ENCODE results near the gene UGT1A8. TPM values are rescaled to one million over a fixed set of nuclear protein-coding genes. Genes with fewer than 3 reads are reported as not detected.

The UGT1A8 gene
- total and polyA plus RNA-seq, 9 of the 15 experiments (the other 6 are each of a cell fraction or from before 2014, with no cell fraction given): 0.04 TPM; not detected in 8

DNA sequence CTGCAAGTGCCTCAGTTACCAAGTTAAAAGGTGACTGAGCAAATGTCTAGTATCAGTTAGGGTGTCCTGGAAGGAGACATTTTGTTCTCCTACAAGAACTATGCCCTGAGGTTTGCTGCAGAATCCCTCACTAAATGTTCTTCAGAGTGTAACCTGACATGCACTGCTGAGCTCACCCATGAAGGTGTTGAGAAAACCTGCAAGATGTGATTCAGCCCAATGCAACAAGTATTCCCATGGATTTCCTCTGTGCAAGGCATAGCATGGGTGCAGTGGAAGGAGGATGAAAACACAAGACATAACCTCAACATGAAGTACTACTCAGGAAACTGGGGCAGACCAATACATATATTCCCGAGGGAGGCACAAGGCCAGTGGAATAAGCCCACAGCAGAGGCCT lies 15.4 kb upstream of the UGT1A8 start:
- no peaks in the 10 kb centered on the region for H3K9me1 ChIP-seq (ENCODE audit: control insufficient read depth, insufficient read depth, low read length)
- BruUV-seq (replicated peaks): no TSS peak
- H3K9me3 ChIP-seq (replicated peaks; ENCODE audit: control insufficient read depth, insufficient read depth, low read depth, low read length): no peaks in the 10 kb centered on the region
- intact Hi-C loops (cut with micrococcal nuclease) (no loop called here), in situ Hi-C loops (cut with MboI) (no loop called here)
- H3K4me2 ChIP-seq (ENCODE audit: insufficient read depth, low read length): no peak overlapping the region
- H4K20me1 ChIP-seq (replicated peaks; ENCODE audit: control insufficient read depth, insufficient read depth, low read length): no peaks in the 10 kb centered on the region
- no peaks in the 10 kb centered on the region for H3K79me2 ChIP-seq (ENCODE audit: control insufficient read depth, insufficient read depth, low read length)
- 0% methylated on average over 1 of the region's 1 CpG for WGBS (ENCODE audit: insufficient coverage, low coverage, missing lambda C conversion rate)
- no peak overlapping the region for H3K9ac ChIP-seq (ENCODE audit: insufficient read depth in 1 of 2, low read depth in 2 of 2, low read length in 2 of 2)
- CTCF ChIA-PET (ENCODE audit: low intra/inter-chr PET ratio): no interaction called here
- no peaks in the 10 kb centered on the region for H3K27me3 ChIP-seq (ENCODE audit: control insufficient read depth in 2 of 2, insufficient read depth in 2 of 2, low read length in 2 of 2)
- no peak overlapping the region for H3K27ac ChIP-seq (ENCODE audit: extremely low read depth, low read depth, low read length)
- DNase-seq (ENCODE audit: extremely low read depth in 1 of 4, low spot score in 3 of 4) (no peak), FAIRE-seq (no peak), ATAC-seq (no peak)
- H3K4me3 ChIP-seq: no peak overlapping the region
- no peak overlapping the region for H2AFZ ChIP-seq (ENCODE audit: low read depth, low read length)
- H3K4me1 ChIP-seq (replicated peaks in 1 of 2; ENCODE audit: control insufficient read depth in 2 of 2, insufficient read depth in 2 of 2, low read length in 2 of 2): no peaks in the 10 kb centered on the region
- no peaks in the 10 kb centered on the region for H3K36me3 ChIP-seq (ENCODE audit: control insufficient read depth, insufficient read depth, low read length)
- POLR2A ChIA-PET: interaction anchor here (0.6 kb wide), 1 partner anchor 633 kb away, joined by 4 read pairs; no protein-coding TSS in a partner anchor
- TF ChIP-seq ZNF79 (CRISPR knock-in tag; IDR thresholded peaks at IDR 0.05; ENCODE audit: low read depth) (no peak), PTBP1 (IDR thresholded peaks at IDR 0.05; ENCODE audit: low read depth, low read length) (no peak), BRD9 (IDR thresholded peaks at IDR 0.05; ENCODE audit: low read depth, partially characterized antibody) (no peak), SP1 (CRISPR knock-in tag; IDR thresholded peaks at IDR 0.05) (no peak), ZMIZ1 (IDR thresholded peaks at IDR 0.05; ENCODE audit: low read depth in 2 of 2, low read length in 2 of 2) (no peak), RBM15 (IDR thresholded peaks at IDR 0.05; ENCODE audit: insufficient read depth, low read length) (no peak), ZNF253 (CRISPR knock-in tag; conservative IDR thresholded peaks at IDR 0.05) (no peak), ETV5 (CRISPR knock-in tag; IDR thresholded peaks at IDR 0.05; ENCODE audit: low read depth) (no peak), HIVEP1 (CRISPR knock-in tag; IDR thresholded peaks at IDR 0.05) (no peak), ZNF76 (CRISPR knock-in tag; IDR thresholded peaks at IDR 0.05; ENCODE audit: borderline replicate concordance) (no peak), ZNF23 (CRISPR knock-in tag; IDR thresholded peaks at IDR 0.05) (no peak), SMAD1 (IDR thresholded peaks at IDR 0.05; ENCODE audit: low read depth, low read length, partially characterized antibody) (no peak), NEUROD1 (IDR thresholded peaks at IDR 0.05; ENCODE audit: borderline replicate concordance, low read depth, low read length, partially characterized antibody) (no peak), MCM2 (IDR thresholded peaks at IDR 0.05; ENCODE audit: low read depth) (no peak), ZNF282 (CRISPR knock-in tag; IDR thresholded peaks at IDR 0.05) (no peak), GTF2A2 (tag; IDR thresholded peaks at IDR 0.05) (no peak)
- TF ChIP-seq, protein P1, sequence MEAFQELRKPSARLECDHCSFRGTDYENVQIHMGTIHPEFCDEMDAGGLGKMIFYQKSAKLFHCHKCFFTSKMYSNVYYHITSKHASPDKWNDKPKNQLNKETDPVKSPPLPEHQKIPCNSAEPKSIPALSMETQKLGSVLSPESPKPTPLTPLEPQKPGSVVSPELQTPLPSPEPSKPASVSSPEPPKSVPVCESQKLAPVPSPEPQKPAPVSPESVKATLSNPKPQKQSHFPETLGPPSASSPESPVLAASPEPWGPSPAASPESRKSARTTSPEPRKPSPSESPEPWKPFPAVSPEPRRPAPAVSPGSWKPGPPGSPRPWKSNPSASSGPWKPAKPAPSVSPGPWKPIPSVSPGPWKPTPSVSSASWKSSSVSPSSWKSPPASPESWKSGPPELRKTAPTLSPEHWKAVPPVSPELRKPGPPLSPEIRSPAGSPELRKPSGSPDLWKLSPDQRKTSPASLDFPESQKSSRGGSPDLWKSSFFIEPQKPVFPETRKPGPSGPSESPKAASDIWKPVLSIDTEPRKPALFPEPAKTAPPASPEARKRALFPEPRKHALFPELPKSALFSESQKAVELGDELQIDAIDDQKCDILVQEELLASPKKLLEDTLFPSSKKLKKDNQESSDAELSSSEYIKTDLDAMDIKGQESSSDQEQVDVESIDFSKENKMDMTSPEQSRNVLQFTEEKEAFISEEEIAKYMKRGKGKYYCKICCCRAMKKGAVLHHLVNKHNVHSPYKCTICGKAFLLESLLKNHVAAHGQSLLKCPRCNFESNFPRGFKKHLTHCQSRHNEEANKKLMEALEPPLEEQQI (IDR thresholded peaks at IDR 0.05): no peak
- TF ChIP-seq, protein P2, sequence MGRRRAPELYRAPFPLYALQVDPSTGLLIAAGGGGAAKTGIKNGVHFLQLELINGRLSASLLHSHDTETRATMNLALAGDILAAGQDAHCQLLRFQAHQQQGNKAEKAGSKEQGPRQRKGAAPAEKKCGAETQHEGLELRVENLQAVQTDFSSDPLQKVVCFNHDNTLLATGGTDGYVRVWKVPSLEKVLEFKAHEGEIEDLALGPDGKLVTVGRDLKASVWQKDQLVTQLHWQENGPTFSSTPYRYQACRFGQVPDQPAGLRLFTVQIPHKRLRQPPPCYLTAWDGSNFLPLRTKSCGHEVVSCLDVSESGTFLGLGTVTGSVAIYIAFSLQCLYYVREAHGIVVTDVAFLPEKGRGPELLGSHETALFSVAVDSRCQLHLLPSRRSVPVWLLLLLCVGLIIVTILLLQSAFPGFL (CRISPR knock-in tag; IDR thresholded peaks at IDR 0.05): no peak
